ENCODE results near the gene PDE4D.

The PDE4D gene

DNA sequence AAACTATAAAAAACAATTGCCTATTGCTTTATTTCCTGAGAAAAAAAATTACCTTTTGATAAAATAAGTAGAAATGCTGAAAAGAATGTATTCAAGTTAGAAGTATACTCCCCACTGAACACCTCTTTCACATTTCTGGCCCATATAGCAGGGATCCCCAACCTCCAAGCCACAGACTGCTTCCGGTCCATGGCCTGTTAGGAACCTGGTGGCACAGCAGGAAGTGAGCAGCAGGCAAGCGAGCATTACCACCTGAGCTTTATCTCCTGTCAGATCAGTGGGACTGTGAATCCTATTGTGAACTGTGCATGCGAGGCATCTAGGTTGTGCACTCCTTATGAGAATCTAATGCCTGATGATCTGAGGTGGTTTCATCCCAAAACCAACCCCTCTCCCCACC, 746.8 kb downstream of the PDE4D start:
- Histone ChIP-seq H3K9me3 (no peaks in the 10 kb centered on the region), H3K4me1 (peaks cover 13% of the 10 kb centered on the region), H3K36me3 (no peaks in the 10 kb centered on the region), H3K4me3 (ENCODE audit: low read depth, low read length) (no peak overlapping the region), H3K27me3 (no peaks in the 10 kb centered on the region)
- no peak for DNase-seq
- TF ChIP-seq CTCF (IDR thresholded peaks at IDR 0.05; ENCODE audit: low read depth, low read length), result no peak

DNA sequence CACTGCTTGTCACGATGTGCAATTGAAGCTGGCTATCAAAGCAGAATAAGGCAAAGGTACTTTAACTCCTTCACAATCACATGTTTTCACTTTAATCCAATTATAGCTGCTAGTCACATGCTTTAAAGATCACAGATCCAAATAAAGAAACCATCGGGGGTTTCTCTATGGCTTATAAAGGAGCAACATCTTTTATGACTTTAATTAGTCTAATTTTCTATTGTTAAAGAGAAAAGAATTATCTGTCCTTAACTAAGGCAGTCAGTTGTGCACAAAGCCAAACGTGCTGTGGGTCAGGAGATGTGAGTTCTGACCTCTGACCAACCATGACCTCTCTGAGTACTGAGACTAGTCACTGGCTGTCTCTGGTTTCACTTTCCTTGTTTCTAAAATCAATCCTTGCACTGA, 749.6 kb downstream of the PDE4D start:
- TF ChIP-seq CTCF (IDR thresholded peaks at IDR 0.05; ENCODE audit: low read depth, low read length), result no peak
- Histone ChIP-seq H3K4me3 (ENCODE audit: low read depth, low read length) (no peak overlapping the region), H3K4me1 (peaks cover 12% of the 10 kb centered on the region), H3K9me3 (no peaks in the 10 kb centered on the region), H3K36me3 (no peaks in the 10 kb centered on the region), H3K27me3 (no peaks in the 10 kb centered on the region)
- DNase-seq, result no peak

- Histone ChIP-seq H3K27me3 (no peaks in the 10 kb centered on the region), H3K4me3 (ENCODE audit: low read depth, low read length) (no peak overlapping the region), H3K36me3 (no peaks in the 10 kb centered on the region), H3K4me1 (peaks cover 12% of the 10 kb centered on the region), H3K9me3 (no peaks in the 10 kb centered on the region)
- no peak for TF ChIP-seq CTCF (IDR thresholded peaks at IDR 0.05; ENCODE audit: low read depth, low read length)
- DNase-seq, result no peak
Observed at GRCh38 chr5:59142927-59143326, 750.6 kb downstream of the PDE4D start.

- H3K36me3 ChIP-seq, result no peaks in the 10 kb centered on the region
- H3K27me3 ChIP-seq, result no peaks in the 10 kb centered on the region
- no peak for TF ChIP-seq CTCF (IDR thresholded peaks at IDR 0.05; ENCODE audit: low read depth, low read length)
- H3K4me3 ChIP-seq (ENCODE audit: low read depth, low read length), result no peak overlapping the region
- H3K4me1 ChIP-seq, result peaks cover 12% of the 10 kb centered on the region
- no peak for DNase-seq
- H3K9me3 ChIP-seq, result no peaks in the 10 kb centered on the region
Observed at GRCh38 chr5:59142138-59142537, 751.4 kb downstream of the PDE4D start.

GRCh38 chr5:59140133-59140532, 753.4 kb downstream of the PDE4D start:
- no peaks in the 10 kb centered on the region for H3K27me3 ChIP-seq

GRCh38 chr5:59139695-59140094, 753.8 kb downstream of the PDE4D start:
- no peak for DNase-seq
- Histone ChIP-seq H3K9me3 (no peaks in the 10 kb centered on the region), H3K4me3 (ENCODE audit: low read depth, low read length) (no peak overlapping the region), H3K27me3 (no peaks in the 10 kb centered on the region), H3K4me1 (peaks cover 12% of the 10 kb centered on the region), H3K36me3 (no peaks in the 10 kb centered on the region)
- no peak for TF ChIP-seq CTCF (IDR thresholded peaks at IDR 0.05; ENCODE audit: low read depth, low read length)

More at GRCh38 chr5:59140133-59140532, 753.4 kb downstream of the PDE4D start:
- no peak overlapping the region for H3K4me3 ChIP-seq (ENCODE audit: low read depth, low read length)
- no peak for DNase-seq
- H3K9me3 ChIP-seq, result no peaks in the 10 kb centered on the region
- H3K36me3 ChIP-seq, result no peaks in the 10 kb centered on the region
- peaks cover 12% of the 10 kb centered on the region for H3K4me1 ChIP-seq
- TF ChIP-seq CTCF (IDR thresholded peaks at IDR 0.05; ENCODE audit: low read depth, low read length), result no peak

Measured in BE2C (cell line).